Stomach (tissue), 4 donors: ENCODE measurements around the gene HYAL2.

Experiments used
- CTCF ChIP-seq, 7 experiments: fragments of 450-650 bp in 4 of 7; fragments of 200-600 bp in 3 of 7; sonication (generic) in 3 of 7; IDR thresholded peaks; one replicate each; pipeline ENCODE4 v1.5.1; 2016 to 2019; ENCODE audit warnings: antibody characterized with exemption in 7 of 7, control low read depth in 2 of 7, mild to moderate bottlenecking in 1 of 7
- EP300 ChIP-seq: sonication (generic); formaldehyde crosslinking; IDR thresholded peaks from one replicate; pipeline ENCODE4 v1.6.1; 2017; ENCODE audit warnings: antibody characterized with exemption
- POLR2A ChIP-seq, 4 donors: fragments of 450-650 bp; IDR thresholded peaks; one replicate each; pipeline ENCODE4 v1.6.1; 2016; ENCODE audit warnings: antibody characterized with exemption in 4 of 4, control low read depth in 2 of 4, mild to moderate bottlenecking in 1 of 4, moderate library complexity in 1 of 4
- POLR2AphosphoS5 ChIP-seq, 3 donors: sonication (generic); formaldehyde crosslinking; IDR thresholded peaks; one replicate each; pipeline ENCODE4 v1.6.1; 2016; ENCODE audit warnings: antibody characterized with exemption in 3 of 3

DNA sequence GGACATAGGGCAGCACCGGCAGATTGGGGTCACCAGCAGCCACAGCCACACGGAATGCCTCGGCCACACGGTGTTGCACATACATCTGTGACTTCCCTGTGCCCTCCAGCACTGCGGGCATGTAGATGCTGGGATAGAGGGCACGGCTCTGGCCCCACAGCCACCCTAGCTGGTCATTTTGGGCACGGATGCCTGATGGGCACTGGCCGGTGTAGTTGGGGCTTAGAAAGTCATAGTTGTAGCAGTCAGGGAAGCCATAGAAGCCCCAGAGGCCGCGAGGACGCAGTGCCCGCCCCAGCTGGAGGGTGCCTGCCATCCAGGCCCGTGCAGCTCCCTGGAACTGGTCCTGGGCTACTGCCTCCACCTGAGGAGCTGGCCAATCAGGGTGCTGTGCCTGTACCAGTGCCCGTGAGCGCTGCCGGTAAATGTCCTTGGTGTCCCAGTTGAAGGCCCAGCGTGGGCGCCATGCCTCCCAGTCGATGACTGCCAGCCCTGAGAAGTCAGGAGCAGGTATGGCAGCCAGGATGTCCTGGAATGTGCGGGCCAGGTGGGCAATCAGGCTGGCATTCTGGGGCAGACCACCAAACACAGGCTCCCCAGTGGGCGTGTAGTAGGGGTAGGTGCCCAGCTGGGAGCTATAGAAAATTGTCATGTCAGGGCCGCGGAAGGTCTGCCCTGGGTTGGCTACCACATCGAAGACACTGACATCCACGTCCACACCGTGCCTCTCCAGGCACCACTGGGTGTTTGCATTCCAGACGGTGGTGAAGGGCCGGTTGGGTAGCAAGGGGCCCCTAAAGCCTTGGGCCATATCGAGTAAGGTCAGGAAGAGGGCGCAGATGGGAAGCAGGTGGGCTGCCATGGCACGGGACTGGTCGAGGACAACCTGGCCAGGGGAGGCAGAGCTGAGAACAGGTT lies 20.2 kb downstream of the HYAL2 start:
- TF ChIP-seq CTCF (IDR thresholded peaks at IDR 0.05) (no peak), POLR2A (IDR thresholded peaks at IDR 0.05) (no peak), POLR2AphosphoS5 (IDR thresholded peaks at IDR 0.05) (no peak), EP300 (no peak)
